HepG2 (cell line): ENCODE data around the gene KDELR3. TPM values are rescaled to one million over a fixed set of nuclear protein-coding genes. Genes with fewer than 3 reads are reported as not detected.

ENCODE experiments used
- ATF5 ChIP-seq: sonication (generic); formaldehyde crosslinking; IDR thresholded peaks from 2 replicates; pipeline ENCODE4 v1.4.0; 2020; ENCODE audit warnings: mild to moderate bottlenecking, low read depth, missing genetic modification reagents
- CEBPB ChIP-seq: IDR thresholded peaks from 2 replicates; pipeline ENCODE4 v1.6.1; 2011; ENCODE audit warnings: low read depth, low read length, improper control_type of control experiment, borderline replicate concordance
- NONO ChIP-seq, 2 experiments: fragments of 450-650 bp in 1 of 2; sonication (generic) in 1 of 2; formaldehyde crosslinking in 1 of 2; IDR thresholded peaks in 1 of 2; conservative IDR thresholded peaks in 1 of 2; 2 replicates each; pipeline versions ENCODE4 v1.6.1 to v1.8.0; 2017 to 2022; ENCODE audit warnings: mild to moderate bottlenecking in 1 of 2, missing genetic modification reagents in 1 of 2, moderate library complexity in 1 of 2
- RXRA ChIP-seq: sonication (generic); formaldehyde crosslinking; IDR thresholded peaks from 2 replicates; pipeline ENCODE4 v1.5.1; 2020; ENCODE audit warnings: missing genetic modification reagents
- SMAD3 ChIP-seq: sonication (generic); formaldehyde crosslinking; IDR thresholded peaks from 2 replicates; pipeline ENCODE4 v1.4.0; 2020; ENCODE audit warnings: missing genetic modification reagents
- THAP7 ChIP-seq: sonication (generic); formaldehyde crosslinking; IDR thresholded peaks from 2 replicates; pipeline ENCODE4 v1.8.1; 2023; ENCODE audit warnings: mild to moderate bottlenecking, missing genetic modification reagents
- THAP9 ChIP-seq: sonication (generic); formaldehyde crosslinking; IDR thresholded peaks from 2 replicates; pipeline ENCODE4; 2020; ENCODE audit warnings: missing genetic modification reagents, mild to moderate bottlenecking, borderline replicate concordance
- ZFP36 ChIP-seq: fragments of 150-350 bp; IDR thresholded peaks from 2 replicates; pipeline ENCODE4 v1.6.1; 2018; ENCODE audit warnings: borderline replicate concordance, low read length, low read depth; ENCODE audit not compliant: partially characterized antibody
- ZNF691 ChIP-seq: sonication (generic); formaldehyde crosslinking; IDR thresholded peaks from 2 replicates; pipeline ENCODE4 v1.4.0; 2020; ENCODE audit warnings: missing genetic modification reagents, low read depth, mild to moderate bottlenecking, borderline replicate concordance
- ZNF766 ChIP-seq: sonication (generic); formaldehyde crosslinking; IDR thresholded peaks from 2 replicates; pipeline ENCODE4 v1.5.0; 2020; ENCODE audit warnings: missing genetic modification reagents, borderline replicate concordance
- polyA plus RNA-seq, 8 experiments: library from polyadenylated mRNA; depleted of rRNA in 3 of 8; stranded (reverse) in 7 of 8; unstranded in 1 of 8; fragments of >200 nt; fragmentation: Illumina TruSeq in 4 of 8; extraction: Trizol in 4 of 8; gene quantifications; 2 replicates each; pipeline versions ENCODE4 v1.2.1 to v1.2.3, GENCODE V29; 2011 to 2016; ENCODE audit warnings: low read depth in 4 of 8, missing spikeins in 1 of 8, mixed read lengths in 1 of 8; ENCODE audit not compliant: insufficient read depth in 1 of 8
- total RNA-seq, 5 experiments: library from RNA; depleted of rRNA; stranded (reverse); fragments of >200 nt; fragmentation: Illumina TruSeq; extraction: Trizol; gene quantifications; 2 replicates each; pipeline ENCODE4 v1.2.3, GENCODE V29; 2016; ENCODE audit warnings: low read depth in 1 of 5
- TF ChIP-seq, protein P1 (sequence below): sonication (generic); formaldehyde crosslinking; IDR thresholded peaks from 2 replicates; pipeline ENCODE4 v1.5.1; 2020; ENCODE audit warnings: mild to moderate bottlenecking, missing genetic modification reagents
- TF ChIP-seq, protein P2 (sequence below): sonication (generic); formaldehyde crosslinking; conservative IDR thresholded peaks from 2 replicates; pipeline ENCODE4 v1.8.1; 2023; ENCODE audit warnings: missing genetic modification reagents
- TF ChIP-seq, protein P3 (sequence below), 2 experiments: fragments of 450-650 bp in 1 of 2; sonication (generic) in 1 of 2; formaldehyde crosslinking; IDR thresholded peaks; 2 replicates each; pipeline versions ENCODE4 v1.5.0 to v1.8.0; 2020 to 2022; ENCODE audit warnings: mild to moderate bottlenecking in 1 of 2, missing genetic modification reagents in 1 of 2

Gene KDELR3
- total and polyA plus RNA-seq, 2 of the 13 experiments (the other 11 are each of a cell fraction or from before 2014, with no cell fraction given) = 24.2 to 65.7 TPM

DNA sequence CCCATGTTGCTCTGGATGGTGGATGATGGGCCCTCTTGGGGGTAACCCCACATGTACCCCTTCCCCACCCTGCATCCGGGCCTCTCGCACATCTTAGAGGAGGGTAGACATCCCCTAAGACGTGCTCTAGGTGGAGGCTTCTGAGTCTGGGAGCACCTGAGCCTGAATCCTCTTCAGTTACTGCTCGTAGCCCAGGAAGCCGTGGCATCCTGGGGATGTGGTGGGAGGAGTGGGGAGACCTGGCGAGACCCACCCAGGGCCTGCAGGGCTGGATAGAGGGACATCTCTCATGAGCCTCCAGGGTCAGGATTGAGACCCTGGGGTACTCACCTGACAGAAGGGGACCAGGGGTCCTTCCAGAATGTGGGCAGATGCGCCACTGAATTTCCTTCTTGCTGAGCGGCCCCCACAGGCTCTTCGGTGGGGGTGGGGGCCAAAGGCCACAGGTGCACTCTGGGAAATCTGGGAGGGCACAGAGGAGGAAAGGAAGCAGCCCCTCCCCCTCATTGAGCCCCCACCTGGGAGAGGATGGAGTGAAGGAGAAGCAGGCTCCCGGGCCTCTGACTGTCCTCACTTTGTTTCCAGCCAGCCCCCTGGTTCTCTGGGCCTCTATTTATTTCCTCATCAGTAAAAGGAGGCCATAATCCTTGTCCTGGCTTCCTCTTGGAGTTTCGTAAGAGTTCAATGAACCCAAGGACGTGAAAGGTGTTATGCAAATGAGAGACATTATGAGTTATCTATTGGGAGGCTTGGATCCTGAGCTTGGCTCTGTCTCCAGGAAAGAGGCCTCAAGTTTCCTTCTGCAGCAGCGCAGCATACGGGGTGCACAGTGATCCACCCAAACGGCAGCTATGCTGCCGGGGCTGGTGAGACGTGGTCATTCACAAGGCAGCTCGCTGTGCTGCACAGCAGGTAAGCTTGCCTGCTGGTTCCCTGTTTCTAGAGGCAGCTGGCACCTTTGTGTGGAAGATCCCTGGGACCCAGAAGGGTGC is 44.1 kb upstream of the KDELR3 start (continued):
- TF ChIP-seq THAP9 (CRISPR knock-in tag) = no peak
- no peak for TF ChIP-seq SMAD3 (CRISPR knock-in tag)
- TF ChIP-seq, protein P1, sequence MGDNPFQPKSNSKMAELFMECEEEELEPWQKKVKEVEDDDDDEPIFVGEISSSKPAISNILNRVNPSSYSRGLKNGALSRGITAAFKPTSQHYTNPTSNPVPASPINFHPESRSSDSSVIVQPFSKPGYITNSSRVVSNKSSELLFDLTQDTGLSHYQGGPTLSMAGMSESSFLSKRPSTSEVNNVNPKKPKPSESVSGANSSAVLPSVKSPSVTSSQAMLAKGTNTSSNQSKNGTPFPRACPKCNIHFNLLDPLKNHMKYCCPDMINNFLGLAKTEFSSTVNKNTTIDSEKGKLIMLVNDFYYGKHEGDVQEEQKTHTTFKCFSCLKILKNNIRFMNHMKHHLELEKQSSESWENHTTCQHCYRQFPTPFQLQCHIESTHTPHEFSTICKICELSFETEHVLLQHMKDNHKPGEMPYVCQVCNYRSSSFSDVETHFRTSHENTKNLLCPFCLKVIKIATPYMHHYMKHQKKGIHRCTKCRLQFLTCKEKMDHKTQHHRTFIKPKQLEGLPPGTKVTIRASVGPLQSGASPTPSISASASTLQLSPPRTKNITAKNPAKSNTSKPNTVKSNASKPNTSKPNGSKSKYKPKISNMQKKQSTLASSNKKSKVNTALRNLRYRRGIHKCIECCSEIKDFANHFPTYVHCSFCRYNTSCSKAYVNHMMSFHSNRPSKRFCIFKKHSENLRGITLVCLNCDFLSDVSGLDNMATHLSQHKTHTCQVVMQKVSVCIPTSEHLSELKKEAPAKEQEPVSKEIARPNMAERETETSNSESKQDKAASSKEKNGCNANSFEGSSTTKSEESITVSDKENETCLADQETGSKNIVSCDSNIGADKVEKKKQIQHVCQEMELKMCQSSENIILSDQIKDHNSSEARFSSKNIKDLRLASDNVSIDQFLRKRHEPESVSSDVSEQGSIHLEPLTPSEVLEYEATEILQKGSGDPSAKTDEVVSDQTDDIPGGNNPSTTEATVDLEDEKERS (CRISPR knock-in tag) = no peak
- peak; percentile 28 for TF ChIP-seq RXRA (CRISPR knock-in tag)
- TF ChIP-seq, protein P2, sequence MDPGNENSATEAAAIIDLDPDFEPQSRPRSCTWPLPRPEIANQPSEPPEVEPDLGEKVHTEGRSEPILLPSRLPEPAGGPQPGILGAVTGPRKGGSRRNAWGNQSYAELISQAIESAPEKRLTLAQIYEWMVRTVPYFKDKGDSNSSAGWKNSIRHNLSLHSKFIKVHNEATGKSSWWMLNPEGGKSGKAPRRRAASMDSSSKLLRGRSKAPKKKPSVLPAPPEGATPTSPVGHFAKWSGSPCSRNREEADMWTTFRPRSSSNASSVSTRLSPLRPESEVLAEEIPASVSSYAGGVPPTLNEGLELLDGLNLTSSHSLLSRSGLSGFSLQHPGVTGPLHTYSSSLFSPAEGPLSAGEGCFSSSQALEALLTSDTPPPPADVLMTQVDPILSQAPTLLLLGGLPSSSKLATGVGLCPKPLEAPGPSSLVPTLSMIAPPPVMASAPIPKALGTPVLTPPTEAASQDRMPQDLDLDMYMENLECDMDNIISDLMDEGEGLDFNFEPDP = no peak
- no peak for TF ChIP-seq ZNF766
- no peak for TF ChIP-seq ZFP36
- TF ChIP-seq CEBPB = 0 out of 2 replicates have a peak, but pooled peaks have one; percentile 7
- TF ChIP-seq, protein P3, sequence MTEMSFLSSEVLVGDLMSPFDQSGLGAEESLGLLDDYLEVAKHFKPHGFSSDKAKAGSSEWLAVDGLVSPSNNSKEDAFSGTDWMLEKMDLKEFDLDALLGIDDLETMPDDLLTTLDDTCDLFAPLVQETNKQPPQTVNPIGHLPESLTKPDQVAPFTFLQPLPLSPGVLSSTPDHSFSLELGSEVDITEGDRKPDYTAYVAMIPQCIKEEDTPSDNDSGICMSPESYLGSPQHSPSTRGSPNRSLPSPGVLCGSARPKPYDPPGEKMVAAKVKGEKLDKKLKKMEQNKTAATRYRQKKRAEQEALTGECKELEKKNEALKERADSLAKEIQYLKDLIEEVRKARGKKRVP (CRISPR knock-in tag; IDR thresholded peaks at IDR 0.05) = no peak
- no peak for TF ChIP-seq NONO (IDR thresholded peaks at IDR 0.05)
- TF ChIP-seq NONO (CRISPR knock-in tag; conservative IDR thresholded peaks at IDR 0.05) = no peak
- no peak for TF ChIP-seq ATF5 (CRISPR knock-in tag)
- TF ChIP-seq THAP7 (CRISPR knock-in tag) = 0 out of 2 replicates have a peak, but pooled peaks have one; percentile 33
- TF ChIP-seq ZNF691 = no peak
